ENCODE data around the gene PIK3AP1. TPM values are rescaled to one million over a fixed set of nuclear protein-coding genes. Genes with fewer than 3 reads are reported as not detected.
"Not testable (repeated sequence)": the region's sequence is repeated elsewhere in the genome, so short reads cannot be mapped to it uniquely, and the experiment has no call there.

PIK3AP1 gene
- total RNA-seq, 2 donors from 2014 or later = 1.3 to 5.2 TPM

DNA sequence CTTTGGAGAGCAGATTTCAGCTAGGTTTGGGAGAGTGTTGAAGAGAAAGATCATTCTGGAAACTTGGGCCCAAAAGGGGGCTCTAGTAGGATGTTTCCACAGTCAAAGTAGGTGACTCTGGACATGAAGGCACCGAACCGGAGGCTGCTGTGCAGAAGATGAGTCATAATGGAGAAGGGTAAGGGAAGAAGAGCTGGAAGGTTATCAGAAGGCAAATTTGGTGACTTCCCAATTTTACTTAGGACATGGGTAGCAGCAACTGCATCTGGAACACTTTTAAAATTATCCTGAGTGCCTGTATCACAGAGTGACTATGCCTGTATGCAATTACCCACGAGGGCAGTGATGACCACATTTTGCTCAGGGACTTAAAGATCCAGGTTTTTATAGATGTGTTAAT, 38.8 kb downstream of the PIK3AP1 start:
- Mint-ChIP-seq H3K4me3 (no peak overlapping the region), H3K36me3 (ENCODE audit: low read depth) (no peaks in the 10 kb centered on the region), H3K9me3 (no peaks in the 10 kb centered on the region), H3K27ac (no peak overlapping the region), H3K27me3 (ENCODE audit: insufficient read depth) (no peaks in the 10 kb centered on the region), H3K4me1 (peaks cover 8% of the 10 kb centered on the region)
- TF ChIP-seq CTCF (conservative IDR thresholded peaks at IDR 0.05) = no peak
- Histone ChIP-seq H3K27ac (ENCODE audit: low read depth, low read length) (no peak overlapping the region), H3K4me1 (ENCODE audit: control insufficient read depth, insufficient read depth, low read length) (no peaks in the 10 kb centered on the region), H3K4me3 (ENCODE audit: low read length) (no peak overlapping the region), H3K9me3 (ENCODE audit: control insufficient read depth, low read length) (no peaks in the 10 kb centered on the region), H3K36me3 (ENCODE audit: control insufficient read depth, insufficient read depth, low read length) (no peaks in the 10 kb centered on the region), H3K9ac (ENCODE audit: extremely low read depth, low read length, poor library complexity, severe bottlenecking) (no peak overlapping the region), H3K27me3 (ENCODE audit: control insufficient read depth, insufficient read depth, low read length, poor library complexity, severe bottlenecking) (no peaks in the 10 kb centered on the region)
- WGBS, 2 experiments (ENCODE audit: insufficient coverage in 1 of 2, insufficient read length in 1 of 2) = 89 to 96% methylated on average over 2 to 3 of the region's 3 CpGs
- no peak for DNase-seq

- WGBS, 2 experiments (ENCODE audit: insufficient coverage in 1 of 2, insufficient read length in 1 of 2) = 88 to 100% methylated on average over 1 of the region's 1 CpG
- H3K36me3 ChIP-seq (ENCODE audit: control insufficient read depth, insufficient read depth, low read length); DNase-seq; H3K4me3 ChIP-seq (ENCODE audit: low read length); H3K27ac Mint-ChIP-seq; H3K9me3 ChIP-seq (ENCODE audit: control insufficient read depth, low read length); H3K27ac ChIP-seq (ENCODE audit: low read depth, low read length); H3K27me3 ChIP-seq (ENCODE audit: control insufficient read depth, insufficient read depth, low read length, poor library complexity, severe bottlenecking); H3K9me3 Mint-ChIP-seq; H3K36me3 Mint-ChIP-seq (ENCODE audit: low read depth); H3K4me1 ChIP-seq (ENCODE audit: control insufficient read depth, insufficient read depth, low read length); H3K9ac ChIP-seq (ENCODE audit: extremely low read depth, low read length, poor library complexity, severe bottlenecking); H3K27me3 Mint-ChIP-seq (ENCODE audit: insufficient read depth); H3K4me3 Mint-ChIP-seq: not testable (repeated sequence)
- peaks cover 14% of the 10 kb centered on the region for H3K4me1 Mint-ChIP-seq
Measured at GRCh38 chr10:96680463-96680862, 39.9 kb downstream of the PIK3AP1 start.

GRCh38 chr10:96678725-96679124, 41.6 kb downstream of the PIK3AP1 start:
- no peaks in the 10 kb centered on the region for H3K36me3 ChIP-seq (ENCODE audit: control insufficient read depth, insufficient read depth, low read length)

More at GRCh38 chr10:96678725-96679124, 41.6 kb downstream of the PIK3AP1 start:
- Mint-ChIP-seq H3K4me1 (peaks cover 22% of the 10 kb centered on the region), H3K36me3 (ENCODE audit: low read depth) (no peaks in the 10 kb centered on the region), H3K27me3 (ENCODE audit: insufficient read depth) (no peaks in the 10 kb centered on the region), H3K27ac (no peak overlapping the region), H3K4me3 (no peak overlapping the region), H3K9me3 (no peaks in the 10 kb centered on the region)
- H3K27ac ChIP-seq (ENCODE audit: low read depth, low read length) = no peak overlapping the region
- H3K4me3 ChIP-seq (ENCODE audit: low read length) = no peak overlapping the region
- no peak for TF ChIP-seq CTCF (conservative IDR thresholded peaks at IDR 0.05)
- no peak for DNase-seq
- peaks cover 5% of the 10 kb centered on the region for H3K4me1 ChIP-seq (ENCODE audit: control insufficient read depth, insufficient read depth, low read length)
- H3K9ac ChIP-seq (ENCODE audit: extremely low read depth, low read length, poor library complexity, severe bottlenecking) = no peak overlapping the region
- WGBS, 2 experiments (ENCODE audit: insufficient coverage in 1 of 2, insufficient read length in 1 of 2) = 80% methylated on average over 1 of the region's 1 CpG; no CpG with 5 or more reads in 1 of the 2 experiments
- H3K9me3 ChIP-seq (ENCODE audit: control insufficient read depth, low read length) = no peaks in the 10 kb centered on the region
- no peaks in the 10 kb centered on the region for H3K27me3 ChIP-seq (ENCODE audit: control insufficient read depth, insufficient read depth, low read length, poor library complexity, severe bottlenecking)

Data from endodermal cell (in vitro differentiated cells).